Stimulated activated CD4-positive, alpha-beta T cell treated with anti-CD3 and anti-CD28 coated beads, Interleukin-2, amount 100 ng/mL, for 4 hours (primary cell): ENCODE measurements around the gene GPATCH11.

Experiments used
- DNase-seq: peaks from one replicate; pipeline ENCODE4 v3.0.0-alpha.2; 2020; ENCODE audit warnings: low read depth

Gene GPATCH11

GRCh38 chr2:37109523-37109922 is 25.2 kb downstream of the GPATCH11 start:
- DNase-seq = no peak

GRCh38 chr2:37110306-37111212 is 26.2 kb downstream of the GPATCH11 start:
- DNase-seq = no peak

GRCh38 chr2:37111958-37112357 is 27.6 kb downstream of the GPATCH11 start:
- no peak for DNase-seq

GRCh38 chr2:37117566-37117965 is 33.2 kb downstream of the GPATCH11 start:
- DNase-seq = no peak

GRCh38 chr2:37119157-37119556 is 34.8 kb downstream of the GPATCH11 start:
- DNase-seq = no peak

GRCh38 chr2:37125416-37125815 is 41.1 kb downstream of the GPATCH11 start:
- no peak for DNase-seq

GRCh38 chr2:37132914-37133313 is 48.6 kb downstream of the GPATCH11 start:
- no peak for DNase-seq

- DNase-seq = no peak
Observed at GRCh38 chr2:37142546-37142945, 58.2 kb downstream of the GPATCH11 start.

GRCh38 chr2:37143974-37144373 is 59.7 kb downstream of the GPATCH11 start:
- DNase-seq = no peak

GRCh38 chr2:37146062-37146461 is 61.7 kb downstream of the GPATCH11 start:
- DNase-seq = no peak

- no peak for DNase-seq
Observed at GRCh38 chr2:37148325-37148724, 64.0 kb downstream of the GPATCH11 start.
